Bronchial epithelial cell (primary cell): ENCODE data around the gene CLK4. TPM values are rescaled to one million over a fixed set of nuclear protein-coding genes. Genes with fewer than 3 reads are reported as not detected.

Source experiments
- DNase-seq: peaks from one replicate; pipeline ENCODE4 v3.0.0-alpha.2; 2010; ENCODE audit warnings: low read depth
- FAIRE-seq: peaks from 2 replicates; lab custom pipeline; 2011; peaks lifted over from hg19 to GRCh38; lab: Jason Lieb, UNC
- H3K27me3 ChIP-seq: 2 replicates; pipeline ENCODE4 v1.5.1; 2011; ENCODE audit warnings: low read length; ENCODE audit not compliant: control insufficient read depth, insufficient read depth
- H3K36me3 ChIP-seq: 2 replicates; pipeline ENCODE4 v1.5.1; 2011; ENCODE audit warnings: low read length; ENCODE audit not compliant: control insufficient read depth, insufficient read depth
- H3K4me3 ChIP-seq: 2 replicates; pipeline ENCODE4 v1.5.1; 2011; ENCODE audit warnings: mild to moderate bottlenecking, low read depth, low read length, control low read depth
- CTCF ChIP-seq: IDR thresholded peaks from 2 replicates; pipeline ENCODE4 v1.5.1; 2011; ENCODE audit warnings: mild to moderate bottlenecking, moderate library complexity, low read length, control low read depth, inconsistent platforms; ENCODE audit not compliant: insufficient read depth, severe bottlenecking
- total RNA-seq: library from RNA; depleted of rRNA; stranded (reverse); fragments of >200 nt; gene quantifications from 2 replicates; pipeline ENCODE4 v1.2.1, GENCODE V29; 2014

Gene CLK4
- total RNA-seq, result 17.4 and 25.5 TPM in 2 replicates

GRCh38 chr5:178626484-178627258 lies at the start of gene CLK4:
TSS of gene CLK4 (minus strand) at chr5:178627050. CDS start at chr5:178623416, 3,634 bp downstream.
- peak; percentile 72 for DNase-seq
- no peak for TF ChIP-seq CTCF
- Histone ChIP-seq H3K27me3 (no peaks in the 10 kb centered on the region), H3K36me3 (peaks cover 4% of the 10 kb centered on the region), H3K4me3 (peak within 1 kb of the TSS; percentile 93)
- FAIRE-seq, result no peak

GRCh38 chr5:178675922-178676321 lies 49.1 kb upstream of the CLK4 start:
- DNase-seq (peak; percentile 91), FAIRE-seq (no peak)
- TF ChIP-seq CTCF, result no peak
- Histone ChIP-seq H3K36me3 (no peaks in the 10 kb centered on the region), H3K4me3 (no peak overlapping the region), H3K27me3 (no peaks in the 10 kb centered on the region)

- no peaks in the 10 kb centered on the region for H3K36me3 ChIP-seq
- no peak for TF ChIP-seq CTCF
- H3K4me3 ChIP-seq, result no peak overlapping the region
- peaks cover 4% of the 10 kb centered on the region for H3K27me3 ChIP-seq
- FAIRE-seq (no peak), DNase-seq (no peak)
These were observed 47.5 kb upstream of the CLK4 start for GRCh38 chr5:178674334-178674733.

- Histone ChIP-seq H3K4me3 (no peak overlapping the region), H3K36me3 (no peaks in the 10 kb centered on the region), H3K27me3 (peaks cover 4% of the 10 kb centered on the region)
- no peak for TF ChIP-seq CTCF
- DNase-seq, result no peak
- no peak for FAIRE-seq
These were observed 47.0 kb upstream of the CLK4 start for GRCh38 chr5:178673801-178674295.

GRCh38 chr5:178672630-178673029 lies 45.8 kb upstream of the CLK4 start:
- FAIRE-seq (no peak), DNase-seq (no peak)
- Histone ChIP-seq H3K36me3 (no peaks in the 10 kb centered on the region), H3K27me3 (peaks cover 4% of the 10 kb centered on the region), H3K4me3 (no peak overlapping the region)
- TF ChIP-seq CTCF, result no peak
